ENCODE data around the gene PTPRA. TPM values are rescaled to one million over a fixed set of nuclear protein-coding genes. Genes with fewer than 3 reads are reported as not detected.

Gene PTPRA
- total RNA-seq, 6 experiments from 2014 or later = 15.7 to 22.1 (median 18.6) TPM

DNA sequence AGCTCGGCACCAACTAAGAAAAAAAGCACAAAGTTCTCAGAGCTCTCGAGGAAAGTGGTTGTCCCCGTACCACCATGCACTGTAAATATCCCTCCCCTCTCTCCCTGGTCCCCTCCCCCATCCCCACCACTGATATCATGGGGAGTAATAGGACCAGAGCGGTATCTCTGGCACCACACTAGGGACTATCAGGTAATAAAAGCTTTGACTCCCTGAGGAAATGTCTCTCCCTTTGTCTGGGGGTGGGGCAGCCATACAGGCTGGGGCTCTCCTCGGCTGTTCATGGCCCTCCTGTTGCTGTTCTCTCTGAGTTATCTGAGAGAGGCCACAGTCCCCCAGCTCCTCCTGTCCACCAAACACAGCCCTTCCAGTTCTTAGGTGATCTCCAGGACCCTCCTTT, 165.2 kb downstream of the PTPRA start:
- Histone ChIP-seq H3K27me3 (no peaks in the 10 kb centered on the region), H3K4me3 (no peak overlapping the region), H3K27ac (no peak overlapping the region), H3K9me3 (no peaks in the 10 kb centered on the region), H3K4me1 (peaks cover 0 to 16% (median 3%) of the 10 kb centered on the region in 4 donors), H3K36me3 (peaks cover 0 to 19% (median 6%) of the 10 kb centered on the region in 4 donors)
- DNase-seq (no peak), ATAC-seq (no peak)
- WGBS (ENCODE audit: insufficient coverage, low coverage, low lambda C conversion rate, missing lambda C conversion rate) = 83% methylated on average over 3 of the region's 5 CpGs
- intact Hi-C loops (cut with DNase I) = no loop called here
- no peak for TF ChIP-seq POLR2A (IDR thresholded peaks at IDR 0.05)
- TF ChIP-seq, protein P1, sequence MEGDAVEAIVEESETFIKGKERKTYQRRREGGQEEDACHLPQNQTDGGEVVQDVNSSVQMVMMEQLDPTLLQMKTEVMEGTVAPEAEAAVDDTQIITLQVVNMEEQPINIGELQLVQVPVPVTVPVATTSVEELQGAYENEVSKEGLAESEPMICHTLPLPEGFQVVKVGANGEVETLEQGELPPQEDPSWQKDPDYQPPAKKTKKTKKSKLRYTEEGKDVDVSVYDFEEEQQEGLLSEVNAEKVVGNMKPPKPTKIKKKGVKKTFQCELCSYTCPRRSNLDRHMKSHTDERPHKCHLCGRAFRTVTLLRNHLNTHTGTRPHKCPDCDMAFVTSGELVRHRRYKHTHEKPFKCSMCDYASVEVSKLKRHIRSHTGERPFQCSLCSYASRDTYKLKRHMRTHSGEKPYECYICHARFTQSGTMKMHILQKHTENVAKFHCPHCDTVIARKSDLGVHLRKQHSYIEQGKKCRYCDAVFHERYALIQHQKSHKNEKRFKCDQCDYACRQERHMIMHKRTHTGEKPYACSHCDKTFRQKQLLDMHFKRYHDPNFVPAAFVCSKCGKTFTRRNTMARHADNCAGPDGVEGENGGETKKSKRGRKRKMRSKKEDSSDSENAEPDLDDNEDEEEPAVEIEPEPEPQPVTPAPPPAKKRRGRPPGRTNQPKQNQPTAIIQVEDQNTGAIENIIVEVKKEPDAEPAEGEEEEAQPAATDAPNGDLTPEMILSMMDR (IDR thresholded peaks at IDR 0.05) = no peak

DNA sequence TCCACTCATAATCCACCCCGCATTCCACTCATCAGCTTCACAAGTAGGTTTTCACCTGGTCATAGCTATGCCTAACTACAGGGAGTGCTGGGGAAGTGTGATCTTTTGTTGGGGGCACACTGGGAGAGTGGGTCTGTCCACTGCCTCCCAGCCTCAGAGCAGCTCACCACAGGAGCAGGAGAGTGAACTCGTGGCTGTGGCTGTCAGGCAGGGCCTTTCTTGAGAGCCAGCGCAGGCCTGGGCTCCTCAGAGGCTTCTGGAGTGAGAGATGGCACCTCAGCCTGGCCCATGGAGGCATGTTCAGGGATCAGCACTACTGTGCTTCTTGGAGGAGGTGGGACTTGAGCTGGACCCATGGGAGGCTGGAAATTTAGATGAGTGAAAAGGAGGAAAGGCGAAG, 166.1 kb downstream of the PTPRA start:
- peaks cover 0 to 19% (median 6%) of the 10 kb centered on the region in 4 donors for H3K36me3 ChIP-seq
- intact Hi-C loops (cut with DNase I) = no loop called here
- no peaks in the 10 kb centered on the region for H3K9me3 ChIP-seq
- peaks cover 0 to 16% (median 3%) of the 10 kb centered on the region in 4 donors for H3K4me1 ChIP-seq
- H3K27me3 ChIP-seq = no peaks in the 10 kb centered on the region
- H3K27ac ChIP-seq = no peak overlapping the region
- 100% methylated on average over 2 of the region's 4 CpGs for WGBS (ENCODE audit: insufficient coverage, low coverage, low lambda C conversion rate, missing lambda C conversion rate)
- TF ChIP-seq, protein P1 (IDR thresholded peaks at IDR 0.05) = no peak
- TF ChIP-seq POLR2A (IDR thresholded peaks at IDR 0.05) = no peak
- DNase-seq (no peak), ATAC-seq (no peak)
- H3K4me3 ChIP-seq = no peak overlapping the region

DNA sequence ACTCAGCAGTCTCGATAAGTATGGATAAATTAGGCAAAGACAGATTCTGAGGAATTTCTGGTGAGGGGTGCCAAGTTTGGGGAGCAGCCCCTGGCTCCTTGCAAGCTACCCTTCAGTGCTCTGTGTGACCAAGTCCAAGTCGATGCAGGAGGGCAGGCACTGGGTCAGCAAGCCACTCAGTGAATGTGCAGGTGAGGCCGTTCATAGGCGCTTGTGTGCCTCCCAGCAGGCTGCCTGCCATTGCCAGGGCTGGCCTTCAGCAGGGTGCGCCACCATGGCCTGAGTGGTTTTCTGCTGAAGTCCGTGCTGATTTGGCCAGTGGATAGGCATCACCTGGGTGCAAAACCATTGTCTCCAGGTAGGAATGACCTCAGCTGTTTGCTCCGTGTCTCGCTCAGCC, 166.8 kb downstream of the PTPRA start:
- peaks cover 0 to 19% (median 6%) of the 10 kb centered on the region in 4 donors for H3K36me3 ChIP-seq
- H3K9me3 ChIP-seq = no peaks in the 10 kb centered on the region
- peaks cover 0 to 16% (median 3%) of the 10 kb centered on the region in 4 donors for H3K4me1 ChIP-seq
- WGBS (ENCODE audit: insufficient coverage, low coverage, low lambda C conversion rate, missing lambda C conversion rate) = 86% methylated on average over 3 of the region's 8 CpGs
- H3K27me3 ChIP-seq = no peaks in the 10 kb centered on the region
- DNase-seq (no peak), ATAC-seq (no peak)
- H3K27ac ChIP-seq = no peak overlapping the region
- TF ChIP-seq, protein P1 (IDR thresholded peaks at IDR 0.05) = no peak
- TF ChIP-seq POLR2A (IDR thresholded peaks at IDR 0.05) = no peak
- H3K4me3 ChIP-seq = no peak overlapping the region
- intact Hi-C loops (cut with DNase I) = loop anchor here in 1 of 2 donors (10.0 kb wide), 1 partner anchor 75 kb away; no protein-coding TSS in a partner anchor

DNA sequence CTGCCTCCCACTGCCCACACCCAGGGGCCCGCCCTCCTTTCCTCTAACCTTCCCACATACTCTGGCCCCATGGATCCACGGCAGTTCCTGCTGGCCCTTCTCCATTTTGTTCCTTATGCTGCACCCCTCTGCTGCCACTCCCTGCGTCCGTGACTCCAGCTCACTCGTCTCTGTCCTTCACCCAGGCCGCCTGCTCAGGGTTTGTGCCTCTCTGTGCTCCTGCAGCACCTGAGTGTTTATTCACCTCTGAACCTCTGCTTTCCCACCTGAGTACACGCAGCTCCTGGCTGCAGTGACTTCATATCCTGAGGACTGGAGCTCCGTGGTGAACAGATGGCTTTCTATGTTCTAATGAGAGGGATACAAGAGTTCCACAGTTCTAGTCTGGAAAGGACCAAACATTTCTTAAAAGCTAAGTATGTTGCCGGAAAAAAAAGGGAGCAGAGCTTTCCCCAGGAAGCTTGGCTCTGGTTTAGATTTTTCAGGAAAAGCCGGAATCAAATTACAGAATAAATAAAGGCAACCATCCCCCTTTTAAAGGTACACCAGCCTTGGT, 168.7 kb downstream of the PTPRA start:
- DNase-seq (peak in 1 of 3 donors; percentile 62), ATAC-seq (peak in 3 of 4 donors; percentile 2 to 5 (median 4))
- Histone ChIP-seq H3K9me3 (no peaks in the 10 kb centered on the region), H3K4me1 (peaks cover 0 to 20% (median 5%) of the 10 kb centered on the region in 4 donors), H3K4me3 (peak overlapping the region in 2 of 3 donors; percentile 31 to 50), H3K36me3 (peaks cover 0 to 8% (median 0%) of the 10 kb centered on the region in 4 donors), H3K27ac (peak overlapping the region; percentile 50 to 83 (median 59)), H3K27me3 (no peaks in the 10 kb centered on the region)
- intact Hi-C loops (cut with DNase I) = loop anchor here in 1 of 2 donors (10.0 kb wide), 1 partner anchor 73 kb away; no protein-coding TSS in a partner anchor
- 9% methylated on average over 10 of the region's 10 CpGs for WGBS (ENCODE audit: insufficient coverage, low coverage, low lambda C conversion rate, missing lambda C conversion rate)
- TF ChIP-seq POLR2A (IDR thresholded peaks at IDR 0.05) = peak; percentile 14
- TF ChIP-seq, protein P1 (IDR thresholded peaks at IDR 0.05) = no peak

All from right lobe of liver (tissue), 6 donors.